ENCODE results near the gene AKAP13.

AKAP13 gene

DNA sequence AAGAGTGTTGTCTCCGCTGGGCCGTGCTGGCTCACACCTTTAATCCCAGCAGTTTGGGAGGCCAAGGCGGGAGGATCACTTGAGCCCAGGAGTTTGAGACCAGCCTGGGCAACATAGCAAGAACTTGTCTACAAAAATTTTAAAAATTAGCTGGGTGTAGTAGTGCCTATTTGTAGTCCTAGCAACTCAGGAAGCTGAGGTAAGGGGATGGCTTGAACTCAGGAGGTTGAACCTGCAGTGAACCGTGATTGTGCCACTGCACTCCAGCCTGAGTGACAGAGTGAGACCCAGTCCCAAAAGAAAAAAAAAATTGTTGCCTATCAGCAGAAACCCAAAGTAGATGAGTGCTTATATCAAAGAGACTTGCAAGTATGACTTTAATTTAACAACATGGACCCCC is 12.7 kb upstream of the AKAP13 start:
- ChIA-PET CTCF (no interaction called here), POLR2A (no interaction called here)
- TF ChIP-seq, protein P1, sequence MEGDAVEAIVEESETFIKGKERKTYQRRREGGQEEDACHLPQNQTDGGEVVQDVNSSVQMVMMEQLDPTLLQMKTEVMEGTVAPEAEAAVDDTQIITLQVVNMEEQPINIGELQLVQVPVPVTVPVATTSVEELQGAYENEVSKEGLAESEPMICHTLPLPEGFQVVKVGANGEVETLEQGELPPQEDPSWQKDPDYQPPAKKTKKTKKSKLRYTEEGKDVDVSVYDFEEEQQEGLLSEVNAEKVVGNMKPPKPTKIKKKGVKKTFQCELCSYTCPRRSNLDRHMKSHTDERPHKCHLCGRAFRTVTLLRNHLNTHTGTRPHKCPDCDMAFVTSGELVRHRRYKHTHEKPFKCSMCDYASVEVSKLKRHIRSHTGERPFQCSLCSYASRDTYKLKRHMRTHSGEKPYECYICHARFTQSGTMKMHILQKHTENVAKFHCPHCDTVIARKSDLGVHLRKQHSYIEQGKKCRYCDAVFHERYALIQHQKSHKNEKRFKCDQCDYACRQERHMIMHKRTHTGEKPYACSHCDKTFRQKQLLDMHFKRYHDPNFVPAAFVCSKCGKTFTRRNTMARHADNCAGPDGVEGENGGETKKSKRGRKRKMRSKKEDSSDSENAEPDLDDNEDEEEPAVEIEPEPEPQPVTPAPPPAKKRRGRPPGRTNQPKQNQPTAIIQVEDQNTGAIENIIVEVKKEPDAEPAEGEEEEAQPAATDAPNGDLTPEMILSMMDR (IDR thresholded peaks at IDR 0.05; ENCODE audit: insufficient read depth, low read length, missing control alignments) = no peak
- H3K4me3 ChIP-seq (ENCODE audit: low read depth, low read length) = no peak overlapping the region
- DNase-seq (ENCODE audit: low read depth, low spot score) = no peak

DNA sequence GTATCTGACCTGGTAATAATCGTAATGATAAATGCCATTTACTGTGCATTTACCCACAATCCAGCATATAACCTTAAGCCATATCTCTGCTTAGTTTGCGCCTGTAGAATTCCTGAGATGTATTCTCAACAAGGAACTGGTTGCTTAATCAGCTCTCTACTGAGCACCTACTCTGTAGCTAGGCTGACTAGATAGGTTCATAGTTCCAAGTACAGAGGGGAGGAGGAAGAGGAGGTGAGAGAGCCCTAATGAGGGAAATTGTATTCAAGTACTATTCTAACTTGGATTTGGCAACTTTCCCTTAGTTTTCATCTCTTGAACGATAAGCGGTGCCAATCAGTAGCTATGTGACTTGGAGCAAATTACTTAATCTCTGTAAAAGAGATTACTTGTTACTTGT is 5.6 kb upstream of the AKAP13 start:
- TF ChIP-seq, protein P1 (IDR thresholded peaks at IDR 0.05; ENCODE audit: insufficient read depth, low read length, missing control alignments) = no peak
- DNase-seq (ENCODE audit: low read depth, low spot score) = no peak
- POLR2A ChIA-PET = no interaction called here
- H3K4me3 ChIP-seq (ENCODE audit: low read depth, low read length) = no peak overlapping the region
- CTCF ChIA-PET = interaction anchor here (1.3 kb wide), 1 partner anchor 43 kb away, joined by 4 read pairs; no protein-coding TSS in a partner anchor

DNA sequence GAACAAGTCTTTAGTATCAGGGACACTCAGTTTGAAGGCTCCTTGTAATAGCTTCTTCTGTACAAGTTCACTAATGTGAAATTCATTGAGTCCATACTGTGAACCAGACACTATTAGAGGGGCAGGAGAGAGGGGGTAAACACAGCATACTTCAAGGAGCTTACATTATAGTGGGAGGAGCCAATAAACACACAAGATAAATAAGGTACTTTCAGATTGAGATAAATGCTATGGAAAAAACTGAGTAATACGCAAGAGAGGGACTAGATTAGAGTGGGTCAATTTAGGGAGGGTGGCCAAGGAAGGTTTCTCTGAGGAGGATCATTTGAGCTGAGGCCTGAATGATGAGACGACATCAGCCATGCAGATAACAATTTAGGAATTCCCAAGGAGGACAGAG is 3.1 kb upstream of the AKAP13 start:
- DNase-seq (ENCODE audit: low read depth, low spot score) = no peak
- TF ChIP-seq, protein P1 (IDR thresholded peaks at IDR 0.05; ENCODE audit: insufficient read depth, low read length, missing control alignments) = no peak
- no peak overlapping the region for H3K4me3 ChIP-seq (ENCODE audit: low read depth, low read length)
- ChIA-PET POLR2A (no interaction called here), CTCF (interaction anchor here (1.2 to 2.3 kb wide), 3 partner anchors 11 to 81 kb away, joined by 3 to 6 read pairs (median 4); no protein-coding TSS in a partner anchor)

DNA sequence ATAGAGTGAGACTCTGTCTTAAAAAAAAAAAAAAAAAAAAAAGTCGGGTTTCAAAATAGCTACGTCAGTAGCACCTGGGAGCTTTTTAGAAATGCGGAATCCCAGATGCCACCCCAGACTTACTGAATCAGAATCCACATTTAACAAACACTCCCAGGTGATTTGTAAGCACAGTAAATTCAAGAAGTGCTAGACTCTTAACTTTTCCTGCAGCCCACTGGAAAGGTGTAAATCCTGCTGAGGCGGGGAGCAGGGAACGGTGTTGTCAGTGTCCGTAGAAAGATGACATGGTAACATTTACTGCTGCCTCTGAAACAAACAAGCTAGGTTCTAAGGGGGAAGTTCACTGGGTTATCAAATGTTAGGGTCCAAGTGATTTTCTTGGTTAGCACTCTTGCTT is 2.4 kb upstream of the AKAP13 start:
- ChIA-PET POLR2A (no interaction called here), CTCF (interaction anchor here (1.0 to 2.3 kb wide), 5 partner anchors 10 to 81 kb away, joined by 3 to 6 read pairs (median 3); no protein-coding TSS in a partner anchor)
- no peak overlapping the region for H3K4me3 ChIP-seq (ENCODE audit: low read depth, low read length)
- no peak for DNase-seq (ENCODE audit: low read depth, low spot score)
- TF ChIP-seq, protein P1 (IDR thresholded peaks at IDR 0.05; ENCODE audit: insufficient read depth, low read length, missing control alignments) = no peak

DNA sequence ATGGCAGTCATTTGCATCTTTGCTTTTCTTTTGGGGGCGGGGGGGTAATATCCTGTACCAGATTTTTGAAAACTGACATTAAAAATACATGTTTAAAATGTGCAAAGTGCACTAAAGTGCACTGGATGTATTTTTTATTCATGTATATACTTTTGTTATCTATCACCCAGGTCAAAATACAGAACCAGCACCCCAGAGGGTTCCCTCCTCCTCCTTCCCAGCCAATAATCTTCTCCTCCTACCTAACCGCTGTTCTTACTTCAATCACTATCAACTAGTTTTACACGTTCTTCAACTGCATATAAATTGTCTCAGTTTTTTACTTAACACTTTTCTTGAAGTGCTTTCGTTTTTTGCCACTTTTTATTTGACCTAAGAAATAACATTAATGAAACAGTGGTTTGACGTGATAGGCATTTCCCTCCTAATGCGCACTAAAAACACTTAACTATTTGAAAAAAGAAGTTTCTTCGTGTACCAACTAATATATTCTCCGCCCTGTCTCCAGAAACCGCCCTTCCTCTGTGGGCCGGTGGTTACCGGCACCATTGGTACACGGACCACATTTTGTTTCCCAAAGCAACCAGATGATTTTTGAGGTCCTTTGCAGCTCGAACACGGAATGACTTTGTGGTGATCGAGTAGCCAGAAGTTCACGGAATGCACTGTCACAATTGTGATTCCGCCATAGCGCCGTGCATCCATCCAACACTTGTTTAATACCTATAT is 836 bp upstream of the AKAP13 start:
- no peak for DNase-seq (ENCODE audit: low read depth, low spot score)
- POLR2A ChIA-PET = interaction anchor here (0.7 to 1.2 kb wide), 5 partner anchors 17 to 49 kb away, joined by 3 to 9 read pairs (median 3); no protein-coding TSS in a partner anchor
- TF ChIP-seq, protein P1 (IDR thresholded peaks at IDR 0.05; ENCODE audit: insufficient read depth, low read length, missing control alignments) = no peak
- peak overlapping the region; percentile 66 for H3K4me3 ChIP-seq (ENCODE audit: low read depth, low read length)
- CTCF ChIA-PET = interaction anchor here (0.9 kb wide), 1 partner anchor 10 kb away, joined by 4 read pairs; no protein-coding TSS in a partner anchor

DNA sequence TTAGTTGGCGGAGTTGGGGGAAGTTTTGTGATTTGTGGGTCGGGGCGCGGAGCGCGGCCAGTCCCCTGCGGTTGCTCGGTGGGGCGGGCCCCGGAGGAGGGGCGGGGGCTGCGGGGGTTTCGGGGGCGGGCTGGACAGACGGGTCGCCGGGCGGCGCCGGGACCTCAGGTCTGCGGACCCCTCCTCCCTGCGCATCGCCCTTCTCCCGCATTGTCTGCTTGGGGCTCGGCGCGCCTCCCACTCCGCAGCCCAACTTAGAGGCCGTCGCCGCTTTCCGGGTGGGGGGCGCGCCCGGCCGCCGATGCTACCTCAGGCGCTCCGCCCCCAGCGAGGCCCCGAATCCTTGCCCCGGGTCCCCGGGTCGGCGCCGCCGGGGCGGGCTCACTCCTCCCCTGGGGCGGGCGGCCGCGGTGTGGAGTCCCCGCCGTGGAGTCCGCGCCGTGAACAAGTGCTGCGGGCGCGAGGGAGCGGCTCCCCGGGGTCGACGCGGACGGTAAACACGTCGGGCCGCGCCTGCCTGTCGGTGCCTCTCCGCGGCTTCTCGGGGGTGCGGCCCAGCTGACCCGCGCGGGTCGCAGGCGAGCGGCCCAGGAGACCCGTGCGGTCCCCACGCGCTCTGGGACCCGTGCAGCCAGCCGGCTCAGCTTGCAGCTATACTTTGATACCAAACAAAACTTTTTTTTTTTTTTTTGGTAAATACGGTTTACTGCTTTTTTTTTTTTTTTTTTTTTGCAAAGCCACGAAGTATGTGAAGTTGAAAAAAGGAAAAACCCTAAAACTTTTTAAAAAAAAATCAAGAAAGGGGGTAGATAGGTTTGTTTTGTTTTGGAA is 624 bp downstream of the AKAP13 start:
- CTCF ChIA-PET = interaction anchor here (0.9 to 2.9 kb wide), 3 partner anchors 8 to 85 kb away, joined by 4 to 10 read pairs (median 4); no protein-coding TSS in a partner anchor
- H3K4me3 ChIP-seq (ENCODE audit: low read depth, low read length) = peak overlapping the region; percentile 73
- DNase-seq (ENCODE audit: low read depth, low spot score) = no peak
- TF ChIP-seq, protein P1 (IDR thresholded peaks at IDR 0.05; ENCODE audit: insufficient read depth, low read length, missing control alignments) = no peak
- POLR2A ChIA-PET = interaction anchor here (0.7 to 1.2 kb wide), 4 partner anchors 19 to 50 kb away, joined by 3 to 9 read pairs (median 4); no protein-coding TSS in a partner anchor
